NCI-H2107 treated with DMSO at 0.1 percent for 48 hours (cell line): ENCODE data around the gene DDX39B.

Experiments
- DNase-seq: peaks from one replicate; lab custom pipeline; 2025; ENCODE audit not compliant: unreplicated experiment; lab: John Stamatoyannopoulos, UW

The DDX39B gene

DNA sequence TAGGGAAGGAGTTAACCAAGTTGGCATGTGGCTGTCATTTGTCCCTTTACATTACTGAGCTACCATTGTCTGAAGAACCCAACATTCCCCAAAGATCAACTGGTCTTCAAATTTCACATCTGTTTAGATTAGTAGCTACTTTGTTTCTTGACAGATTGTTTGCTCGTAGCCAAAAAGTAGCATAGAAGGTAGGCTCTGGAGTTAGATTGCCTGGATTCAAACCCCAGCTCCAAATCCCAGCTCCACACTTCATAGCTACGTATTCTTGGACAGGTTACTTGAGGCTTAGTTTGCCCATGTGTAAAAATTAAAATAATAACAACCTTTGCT is 6.7 kb upstream of the DDX39B start:
- no peak for DNase-seq

GRCh38 chr6:31547727-31548543 is 6.1 kb upstream of the DDX39B start:
- no peak for DNase-seq

DNA sequence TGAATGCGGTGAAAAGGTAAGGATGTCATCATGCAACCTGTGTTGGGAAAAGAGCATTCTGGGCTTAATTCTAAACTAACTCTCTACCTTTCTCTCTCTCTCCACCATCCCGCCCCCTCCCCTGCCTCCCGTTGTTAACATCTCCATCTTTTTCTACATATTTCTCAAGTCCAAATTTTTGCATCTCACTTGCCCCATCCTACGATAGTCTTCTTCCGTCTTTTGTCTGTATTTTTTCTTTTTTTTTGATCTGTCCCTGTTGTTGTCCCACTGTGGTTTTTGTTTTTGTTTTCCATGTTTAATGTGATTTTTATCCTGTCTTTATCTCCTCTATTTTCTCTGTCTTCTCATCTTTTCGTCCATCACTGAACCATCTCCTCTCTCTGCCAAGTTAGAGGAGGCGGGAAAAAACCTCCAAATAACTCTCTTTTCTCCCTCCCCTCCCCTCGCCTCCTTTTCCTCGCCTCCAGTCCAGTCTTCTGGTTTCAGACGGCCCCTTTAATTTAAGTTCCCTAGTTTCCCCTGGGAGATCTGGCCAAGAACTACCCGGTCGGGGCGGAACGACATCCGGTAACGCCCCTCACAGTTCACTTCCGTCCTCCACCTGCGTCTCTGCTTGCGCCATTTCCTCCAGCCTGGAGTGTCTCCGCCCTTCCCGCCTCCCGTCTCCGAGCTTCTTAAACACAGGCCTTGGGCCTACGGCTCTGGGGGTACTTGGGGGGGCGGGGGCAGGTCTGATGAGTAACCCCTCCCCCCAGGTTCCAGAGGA is 5.3 kb upstream of the DDX39B start, which contains the start of gene NFKBIL1:
Gene NFKBIL1 (plus strand): TSS at position 651 of the 769 bp plus-strand sequence. CDS start 87 bp downstream, at position 738.
- DNase-seq: peak; percentile 80

GRCh38 chr6:31546339-31546957 is 4.6 kb upstream of the DDX39B start, which contains the start of gene ATP6V1G2:
Gene ATP6V1G2, minus strand, starts transcription at chr6:31546608. Its CDS starts 49 bp downstream, at chr6:31546559.
- DNase-seq: peak; percentile 85

DNA sequence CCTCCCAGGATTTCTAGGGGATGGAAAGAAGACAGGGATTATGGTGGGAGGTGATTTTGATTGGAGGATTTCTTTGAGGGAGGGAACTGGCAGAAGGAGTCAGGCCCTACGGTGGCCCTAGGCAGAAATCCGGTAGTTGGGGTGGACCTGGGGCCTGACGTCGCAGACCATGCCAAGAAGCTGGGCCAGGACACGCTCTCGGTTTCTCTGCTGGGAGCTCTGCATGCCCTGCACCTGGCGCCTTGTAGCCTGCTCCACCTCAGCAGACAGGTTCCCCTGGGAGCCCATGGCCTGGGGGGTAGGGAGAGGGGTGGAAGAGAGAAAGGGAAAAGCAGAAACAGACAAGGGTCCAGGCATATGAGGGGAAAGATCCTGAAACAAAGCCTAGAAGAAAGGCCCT is 3.5 kb upstream of the DDX39B start:
- DNase-seq: no peak

DNA sequence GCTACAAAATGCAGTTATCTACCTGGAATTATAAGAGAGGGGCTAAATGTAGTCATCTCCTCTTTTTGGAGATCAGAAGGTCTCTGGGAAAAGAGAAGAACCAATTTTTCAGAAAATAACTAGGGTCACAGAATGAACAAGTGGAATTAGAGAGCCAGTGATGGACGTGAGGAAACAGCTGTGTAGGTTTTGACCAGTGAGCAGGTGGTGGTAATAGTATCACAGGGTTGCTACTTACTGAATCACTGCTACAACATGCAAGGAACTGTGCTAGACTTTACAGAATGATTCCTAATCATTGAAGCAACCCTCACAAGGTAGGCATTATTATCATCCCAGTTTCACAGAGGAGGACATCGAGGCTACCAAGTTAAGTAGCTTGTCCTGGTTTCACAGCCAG is 2.9 kb upstream of the DDX39B start:
- DNase-seq: no peak

DNA sequence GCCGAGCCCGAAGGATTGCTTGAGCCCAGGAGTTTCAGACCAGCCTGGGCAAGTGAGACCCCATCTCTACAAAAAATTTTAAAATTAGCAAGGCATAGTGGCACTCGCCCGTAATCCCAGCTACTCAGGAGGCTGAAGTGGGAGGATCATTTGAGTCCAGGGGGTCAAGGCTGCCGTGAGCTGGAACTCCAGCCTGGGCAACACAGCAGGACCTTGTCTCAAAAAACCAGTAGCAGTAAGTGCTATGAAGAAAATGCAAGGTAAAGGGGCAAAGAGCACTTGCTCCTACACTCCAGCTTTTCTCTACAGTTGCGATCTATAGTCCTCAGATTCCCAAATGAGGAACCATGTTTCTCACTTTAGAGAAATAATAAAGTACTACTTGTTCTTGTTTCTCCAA is 1.8 kb upstream of the DDX39B start:
- DNase-seq: no peak

DNA sequence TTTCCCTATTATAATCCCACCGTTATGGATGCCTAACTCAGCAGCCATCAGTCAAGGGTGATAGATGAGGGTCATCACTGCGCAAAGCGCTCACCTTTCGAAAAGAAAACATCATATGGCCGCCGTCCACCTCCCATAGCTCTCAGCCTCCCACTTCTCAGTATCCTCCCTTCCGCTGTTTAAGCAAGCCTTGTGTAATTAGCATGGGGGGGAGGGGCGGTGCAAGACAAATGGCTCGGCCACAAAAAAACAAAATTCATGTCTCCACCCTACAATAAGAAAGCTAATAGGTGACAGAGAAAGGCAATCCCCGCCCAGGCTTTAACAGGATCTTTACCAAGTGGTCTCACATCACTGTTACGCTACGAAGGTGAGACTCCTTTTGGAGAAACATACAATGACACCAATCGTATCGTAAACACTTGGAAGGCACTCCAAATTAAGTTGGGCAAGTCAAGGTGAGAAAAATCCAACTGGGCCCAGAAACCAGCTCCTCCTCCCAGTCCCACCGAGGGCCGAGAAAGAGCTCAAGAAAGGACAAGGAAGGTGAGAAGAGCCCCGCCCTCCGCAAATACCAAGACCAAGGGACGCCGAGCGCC is 645 bp downstream of the DDX39B start:
- DNase-seq: no peak

DNA sequence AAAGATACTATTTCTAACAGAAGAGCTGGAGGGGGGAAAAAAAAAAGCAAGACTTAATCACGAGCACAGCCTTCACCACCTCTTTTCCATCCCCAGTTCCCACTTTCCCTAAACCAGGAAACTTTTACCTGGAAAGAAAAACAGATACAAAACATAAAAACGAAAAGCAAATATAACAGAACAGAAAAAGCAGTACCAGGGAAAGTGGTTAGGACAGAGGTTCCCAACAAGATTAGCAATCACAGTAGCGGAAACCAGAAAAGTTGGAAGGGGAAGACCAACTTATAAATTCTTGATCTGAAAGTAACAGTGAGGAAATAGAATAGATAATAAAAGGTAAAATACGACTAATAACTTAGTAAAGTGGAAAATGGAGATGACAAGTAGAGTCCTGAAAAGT is 1.2 kb downstream of the DDX39B start:
- no peak for DNase-seq

GRCh38 chr6:31538805-31539400 is 2.9 kb downstream of the DDX39B start:
- no peak for DNase-seq

DNA sequence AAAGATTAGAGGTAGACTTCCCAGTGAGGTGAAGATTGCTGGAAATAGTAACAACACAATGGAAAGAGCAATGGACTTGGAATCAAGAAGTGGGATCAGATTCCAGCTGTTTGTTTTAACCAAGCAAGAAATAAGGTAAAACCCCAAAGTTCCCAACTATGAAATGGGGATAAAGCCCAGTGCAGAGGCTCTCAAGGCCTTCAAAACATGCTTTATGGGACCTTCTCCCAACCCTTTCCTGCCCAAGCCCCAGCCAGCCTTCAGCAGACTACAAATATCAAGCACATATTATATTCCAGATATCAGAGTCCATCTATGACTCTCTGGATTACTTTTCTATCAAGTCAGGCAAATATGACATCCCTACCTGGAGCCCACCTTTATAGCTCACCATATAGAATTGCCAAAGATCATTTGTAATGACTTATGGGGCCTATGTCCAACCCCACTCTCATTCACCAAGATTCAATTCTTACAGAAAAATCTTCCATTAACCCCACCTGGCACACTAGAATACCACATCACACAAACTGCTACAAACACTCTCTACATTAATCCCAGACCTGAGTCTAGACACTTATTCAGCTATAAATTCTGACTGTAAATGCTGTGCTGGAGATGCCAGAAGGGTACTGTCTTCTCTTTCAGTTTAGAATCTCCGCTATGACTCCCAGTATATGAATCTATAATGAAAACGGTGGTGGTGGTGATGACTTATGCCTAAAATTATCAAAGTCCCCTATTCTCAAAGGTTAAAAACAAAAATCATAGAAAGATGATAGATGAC is 6.1 kb downstream of the DDX39B start:
- no peak for DNase-seq

DNA sequence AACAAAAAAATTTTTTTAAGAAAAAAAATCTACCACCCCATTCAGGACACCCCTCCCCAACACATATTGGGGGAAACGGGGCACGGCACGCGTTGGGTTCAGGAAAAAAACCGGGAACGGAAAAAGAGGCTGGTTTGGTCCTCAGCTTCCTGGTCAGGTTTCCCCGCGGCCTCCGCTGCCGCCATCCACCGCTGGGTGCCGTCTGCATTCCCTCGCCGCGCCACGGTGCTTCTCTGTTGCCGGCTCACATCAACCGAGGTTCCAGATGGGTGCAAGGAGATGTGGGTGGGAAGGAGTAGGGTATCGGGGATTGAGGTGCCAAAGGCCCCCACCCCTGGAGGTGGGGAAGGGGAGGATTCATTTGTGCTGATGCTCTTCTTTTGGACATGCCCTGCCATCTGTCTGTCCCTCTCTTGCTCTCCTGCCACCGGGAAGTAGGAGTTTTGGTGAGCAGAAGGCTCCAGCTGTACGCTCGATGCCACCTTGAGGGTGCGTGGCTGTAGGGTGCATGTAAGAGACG is 7.2 kb downstream of the DDX39B start:
- DNase-seq: no peak

DNA sequence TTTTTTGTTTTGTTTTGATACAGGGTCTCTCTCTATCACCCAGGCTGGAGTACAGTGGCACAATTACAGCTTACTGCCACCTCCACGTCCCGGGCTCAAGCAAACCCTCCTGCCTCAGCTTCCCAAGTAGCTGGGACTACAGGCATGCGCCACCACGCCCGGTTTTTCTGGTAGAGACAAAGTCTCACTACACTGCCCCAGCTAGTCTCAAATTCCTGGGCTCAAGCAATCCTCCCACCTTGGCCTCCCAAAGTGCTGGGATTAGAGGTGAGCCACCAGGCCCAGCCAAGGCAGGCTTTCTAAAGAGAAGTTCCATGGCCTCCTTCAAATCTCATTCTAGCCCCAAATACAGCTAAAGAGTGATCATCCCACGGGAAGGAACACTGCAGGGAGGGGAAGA is 7.8 kb downstream of the DDX39B start:
- no peak for DNase-seq

DNA sequence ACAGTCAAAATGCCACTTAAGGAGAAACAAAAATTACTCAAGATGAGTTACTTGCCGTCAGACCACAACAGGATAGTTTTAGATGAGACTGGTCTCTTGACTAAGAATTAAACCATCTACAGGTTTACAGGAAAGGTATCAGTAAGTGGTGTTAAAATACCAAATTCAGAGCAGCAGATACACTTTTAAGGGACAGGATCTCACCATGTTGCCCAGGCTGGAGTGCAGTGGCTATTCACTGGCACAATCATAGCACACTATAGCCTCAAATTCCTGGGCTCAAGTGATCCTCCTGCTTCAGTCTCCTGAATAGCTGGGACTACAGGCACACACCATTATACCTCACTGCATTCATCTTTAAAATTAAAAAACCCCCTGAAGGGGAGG is 8.4 kb downstream of the DDX39B start:
- no peak for DNase-seq

DNA sequence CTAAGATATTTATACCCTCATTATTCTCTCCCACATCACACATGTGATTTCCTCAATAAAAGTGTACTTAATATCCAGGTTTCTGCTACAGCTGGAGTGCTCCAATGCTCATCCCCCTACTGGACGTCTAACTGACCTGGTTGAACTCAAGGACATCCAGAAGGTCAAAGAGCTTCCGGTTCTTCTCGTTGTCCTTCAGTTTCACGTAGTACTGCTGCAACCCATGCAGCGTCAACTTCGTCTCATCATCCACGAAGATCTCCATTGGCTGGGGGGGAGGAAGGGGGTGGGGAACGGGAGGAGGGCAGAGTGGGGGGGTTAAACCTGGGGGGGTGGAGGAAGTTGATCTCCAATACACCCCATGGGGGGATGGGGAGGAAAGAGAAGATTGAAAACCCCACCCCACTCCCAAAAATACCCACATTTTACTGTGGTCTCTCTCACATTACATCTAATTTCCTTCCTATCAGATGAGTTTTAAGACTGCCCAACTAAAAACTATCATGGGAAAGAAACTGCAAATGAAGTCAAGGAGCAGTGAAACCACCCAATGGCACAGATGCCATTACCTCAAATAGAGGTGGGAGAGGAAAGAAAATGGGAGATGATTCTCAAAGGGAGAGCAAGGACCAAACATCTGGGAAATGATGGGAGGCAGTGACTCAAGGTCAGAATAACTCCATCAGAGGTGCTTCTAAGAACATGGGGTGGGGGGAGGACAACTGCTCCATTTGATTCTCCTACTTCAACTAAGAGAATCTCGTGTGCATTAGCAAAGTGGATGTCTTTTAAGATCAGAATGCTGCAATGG is 9.0 kb downstream of the DDX39B start:
- DNase-seq: no peak

GRCh38 chr6:31531771-31532643 is 9.8 kb downstream of the DDX39B start:
- no peak for DNase-seq

DNA sequence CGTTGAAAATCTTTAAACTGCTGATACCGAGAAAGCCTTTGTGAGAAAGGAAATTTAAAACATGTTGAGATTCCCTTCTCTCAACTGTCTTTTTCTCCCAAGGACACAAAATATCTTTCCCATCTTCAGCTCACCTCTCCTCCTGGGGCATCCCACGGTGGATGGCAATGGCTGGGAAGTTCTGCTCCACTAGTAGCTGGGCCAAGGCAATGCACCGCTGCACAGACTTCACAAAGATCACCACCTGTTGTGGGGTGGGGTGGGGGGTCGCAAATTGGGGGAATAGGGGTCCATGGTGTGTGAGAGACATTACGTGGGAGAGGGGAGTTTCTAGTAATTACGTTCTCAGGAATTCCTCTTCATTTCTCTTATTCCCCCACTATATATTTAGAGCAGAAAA is 10.6 kb downstream of the DDX39B start:
- DNase-seq: no peak

- DNase-seq: no peak
Measured at GRCh38 chr6:31530659-31531058, 11.1 kb downstream of the DDX39B start.
